Adrenal gland (tissue), 12 donors: ENCODE results near the gene HPN. TPM values are rescaled to one million over a fixed set of nuclear protein-coding genes. Genes with fewer than 3 reads are reported as not detected.

Experiments
- DNase-seq, 7 donors: peaks; one replicate each; pipeline ENCODE4 v3.0.0-alpha.2; 2019 to 2020
- H3K27ac ChIP-seq, 5 donors: fragments of 200-600 bp; sonication (generic) in 4 of 5; 1 replicate in 3 of 5; 2 replicates in 2 of 5; pipeline versions ENCODE4 v1.5.1 to v1.8.0; 2016 to 2020; ENCODE audit warnings: mild to moderate bottlenecking in 1 of 5
- H3K27me3 ChIP-seq: fragments of 200-600 bp; 2 replicates; pipeline ENCODE4 v1.8.0; 2021
- H3K36me3 ChIP-seq, 2 donors: fragments of 200-600 bp; replicated peaks in 1 of 2; 1 replicate in 1 of 2; 2 replicates in 1 of 2; pipeline versions ENCODE4 v1.5.1 to v1.8.0; 2018 to 2022
- H3K4me1 ChIP-seq, 2 donors: fragments of 200-600 bp; replicated peaks in 1 of 2; 1 replicate in 1 of 2; 2 replicates in 1 of 2; pipeline versions ENCODE4 v1.5.1 to v1.8.0; 2018 to 2021
- H3K4me3 ChIP-seq, 4 donors: fragments of 200-600 bp; sonication (generic) in 3 of 4; one replicate each; pipeline ENCODE4 v1.5.1; 2016 to 2018
- H3K9me3 ChIP-seq, 3 donors: fragments of 200-600 bp; sonication (generic) in 1 of 3; replicated peaks in 1 of 3; 1 replicate in 2 of 3; 2 replicates in 1 of 3; pipeline versions ENCODE4 v1.5.1 to v1.8.0; 2016 to 2021
- CTCF ChIP-seq, 6 experiments: fragments of 450-650 bp in 4 of 6; fragments of 200-600 bp in 2 of 6; sonication (generic) in 1 of 6; IDR thresholded peaks; 1 replicate in 5 of 6; 2 replicates in 1 of 6; pipeline versions ENCODE4 v1.5.1 to v1.8.0; 2016 to 2021; ENCODE audit warnings: antibody characterized with exemption in 6 of 6, mild to moderate bottlenecking in 2 of 6, moderate library complexity in 1 of 6
- POLR2A ChIP-seq, 2 donors: fragments of 450-650 bp; IDR thresholded peaks; one replicate each; pipeline ENCODE4 v1.6.1; 2017; ENCODE audit warnings: antibody characterized with exemption in 2 of 2, mild to moderate bottlenecking in 2 of 2, moderate library complexity in 1 of 2
- WGBS, 4 donors: extraction: QIAGEN DNeasy Blood & Tissue Kit in 2 of 4; methylation state at CpG; one replicate each; pipeline versions ENCODE4 v1.1.5 to v1.1.7; 2013 to 2017; 5-methylcytosine and 5-hydroxymethylcytosine counted together
- intact Hi-C, 2 donors: fragments of 100-400 bp; cut with DNase I; formaldehyde crosslinking; loops; one replicate each; pipeline versions ENCODE4 v1.14.1 to v1.15.0; 2022 to 2023
- polyA plus RNA-seq, 3 donors: library from polyadenylated mRNA; stranded (reverse); fragments of 200-250 nt in 2 of 3; fragments of 350-450 nt in 1 of 3; fragmentation: Illumina TruSeq in 1 of 3; extraction: RNeasy Lipid Tissue Mini Kit (QIAGEN cat#74804) in 1 of 3; gene quantifications; one replicate each; pipeline ENCODE4 v1.2.3, GENCODE V29; 2013 to 2014
- total RNA-seq, 9 donors: library from RNA; depleted of rRNA in 4 of 9; stranded (reverse); fragments of >200 nt in 4 of 9; fragments of 120-200 nt in 1 of 9; fragmentation: NEBNext Ultra II Directional in 1 of 9; extraction: Animal tissue kit (Norgen Biotek cat#: 25700) in 1 of 9; gene quantifications; one replicate each; pipeline versions ENCODE4 v1.1.0 to v1.2.4, GENCODE V29; 2013 to 2023
- donor health status: healthy with polysubstance abuse.
- donor health status: Bipolar disorder and iron deficiency.
- donor health status: DM: yes; HTN: yes; CAD: no.
- donor health status: DM: no; HTN: no; CAD: no.
- donor health status: DM: no; HTN: no; CAD: no.
- donor health status: DM: yes; HTN: yes; CAD: no.

The HPN gene
- total and polyA plus RNA-seq, 12 donors, result 0.20 to 2.6 (median 0.88) TPM; not detected in 2

- peak in 4 of 7 donors; percentile 48 to 76 (median 57) for DNase-seq
- TF ChIP-seq CTCF (IDR thresholded peaks at IDR 0.05) (no peak), POLR2A (IDR thresholded peaks at IDR 0.05) (no peak)
- H3K27me3 ChIP-seq, result no peaks in the 10 kb centered on the region
- no peak overlapping the region for H3K4me3 ChIP-seq
- peaks cover 0 to 84% of the 10 kb centered on the region in 2 donors for H3K36me3 ChIP-seq
- peak overlapping the region in 1 of 5 donors; percentile 39 for H3K27ac ChIP-seq
- no peaks in the 10 kb centered on the region for H3K9me3 ChIP-seq
- no peaks in the 10 kb centered on the region for H3K4me1 ChIP-seq
- intact Hi-C loops, result no loop called here
- 48 to 63% (median 58%) methylated on average over 4 to 6 of the region's 6 CpGs for WGBS, 4 donors
Observed at GRCh38 chr19:35024095-35024494, 17.4 kb upstream of the HPN start.

- TF ChIP-seq POLR2A (IDR thresholded peaks at IDR 0.05) (no peak), CTCF (IDR thresholded peaks at IDR 0.05) (no peak)
- H3K4me1 ChIP-seq, result peaks cover 5 to 6% of the 10 kb centered on the region in 2 donors
- H3K9me3 ChIP-seq, result no peaks in the 10 kb centered on the region
- H3K27me3 ChIP-seq, result no peaks in the 10 kb centered on the region
- DNase-seq, result peak in 1 of 7 donors; percentile 22
- WGBS, 4 donors, result 80 to 93% (median 90%) methylated on average over 7 to 21 of the region's 21 CpGs
- no peak overlapping the region for H3K4me3 ChIP-seq
- H3K27ac ChIP-seq, result no peak overlapping the region
- intact Hi-C loops, result no loop called here
- H3K36me3 ChIP-seq, result peaks cover 0 to 65% of the 10 kb centered on the region in 2 donors
Observed at GRCh38 chr19:35025969-35026368, 15.6 kb upstream of the HPN start.

- WGBS, 4 donors, result 78 to 89% (median 85%) methylated on average over 5 to 6 of the region's 6 CpGs
- Histone ChIP-seq H3K4me3 (no peak overlapping the region), H3K4me1 (peaks cover 5 to 9% of the 10 kb centered on the region in 2 donors), H3K27me3 (no peaks in the 10 kb centered on the region), H3K9me3 (no peaks in the 10 kb centered on the region), H3K36me3 (peaks cover 0 to 61% of the 10 kb centered on the region in 2 donors), H3K27ac (no peak overlapping the region)
- DNase-seq, result peak in 1 of 7 donors; percentile 18
- intact Hi-C loops, result no loop called here
- TF ChIP-seq CTCF (IDR thresholded peaks at IDR 0.05), result no peak
- no peak for TF ChIP-seq POLR2A (IDR thresholded peaks at IDR 0.05)
Observed at GRCh38 chr19:35026418-35026817, 15.1 kb upstream of the HPN start.

GRCh38 chr19:35027009-35027408 lies 14.5 kb upstream of the HPN start:
- Histone ChIP-seq H3K27ac (no peak overlapping the region), H3K4me1 (peaks cover 5 to 9% of the 10 kb centered on the region in 2 donors), H3K27me3 (no peaks in the 10 kb centered on the region), H3K4me3 (no peak overlapping the region), H3K36me3 (peaks cover 0 to 55% of the 10 kb centered on the region in 2 donors), H3K9me3 (no peaks in the 10 kb centered on the region)
- intact Hi-C loops, result no loop called here
- DNase-seq, result no peak
- TF ChIP-seq POLR2A (IDR thresholded peaks at IDR 0.05) (no peak), CTCF (IDR thresholded peaks at IDR 0.05) (no peak)
- WGBS, 4 donors, result 89 to 94% (median 93%) methylated on average over 8 of the region's 8 CpGs
